GM18861 (cell line): ENCODE data around the gene C1orf174.

Experiments used
- ATAC-seq: cut with Tn5 transposase; IDR thresholded peaks from one replicate; pipeline ENCODE4 v1.9.1; 2021; ENCODE audit not compliant: unreplicated experiment

C1orf174 gene

GRCh38 chr1:3900150-3900968, at the start of gene C1orf174:
TSS of gene C1orf174 (minus strand) at chr1:3900272. CDS start at chr1:3900186, 86 bp downstream.
- peak; percentile 57 for ATAC-seq

GRCh38 chr1:3948344-3948743, 48.3 kb upstream of the C1orf174 start:
- ATAC-seq: no peak

- no peak for ATAC-seq
These were observed 46.1 kb upstream of the C1orf174 start for GRCh38 chr1:3945916-3946840.

- no peak for ATAC-seq
These were observed 45.1 kb upstream of the C1orf174 start for GRCh38 chr1:3945222-3945621.

- no peak for ATAC-seq
These were observed 44.6 kb upstream of the C1orf174 start for GRCh38 chr1:3944578-3945125.

GRCh38 chr1:3943806-3944577, 43.9 kb upstream of the C1orf174 start:
- no peak for ATAC-seq

- ATAC-seq: no peak
These were observed 43.0 kb upstream of the C1orf174 start for GRCh38 chr1:3943123-3943431.

- no peak for ATAC-seq
These were observed 42.5 kb upstream of the C1orf174 start for GRCh38 chr1:3942416-3943122.

- ATAC-seq: no peak
These were observed 40.8 kb upstream of the C1orf174 start for GRCh38 chr1:3940754-3941345.

GRCh38 chr1:3940081-3940753, 40.1 kb upstream of the C1orf174 start:
- no peak for ATAC-seq

GRCh38 chr1:3939242-3940080, 39.4 kb upstream of the C1orf174 start:
- ATAC-seq: no peak

GRCh38 chr1:3932156-3932919, 32.3 kb upstream of the C1orf174 start:
- ATAC-seq: no peak

- ATAC-seq: no peak
These were observed 31.2 kb upstream of the C1orf174 start for GRCh38 chr1:3931007-3931912.

- ATAC-seq: no peak
These were observed 30.4 kb upstream of the C1orf174 start for GRCh38 chr1:3930301-3931006.

GRCh38 chr1:3929126-3929525, 29.1 kb upstream of the C1orf174 start:
- no peak for ATAC-seq

- no peak for ATAC-seq
These were observed 28.5 kb upstream of the C1orf174 start for GRCh38 chr1:3928586-3928985.
